NB4 (cell line): ENCODE results near the gene PHOX2B.
"Not testable (repeated sequence)": the region's sequence is repeated elsewhere in the genome, so short reads cannot be mapped to it uniquely, and the experiment has no call there.

ENCODE experiments used
- MYC ChIP-seq: IDR thresholded peaks from 2 replicates; pipeline ENCODE4 v1.6.1; 2011; ENCODE audit warnings: low read depth, low read length
- POLR2A ChIP-seq: IDR thresholded peaks from 2 replicates; pipeline ENCODE4 v1.6.1; 2011; ENCODE audit warnings: mild to moderate bottlenecking; ENCODE audit not compliant: insufficient read length; ENCODE audit errors: extremely low read depth
- TF ChIP-seq, protein P1 (sequence below): IDR thresholded peaks from one replicate; pipeline ENCODE4 v1.5.1; 2012; ENCODE audit warnings: low read depth, low read length

DNA sequence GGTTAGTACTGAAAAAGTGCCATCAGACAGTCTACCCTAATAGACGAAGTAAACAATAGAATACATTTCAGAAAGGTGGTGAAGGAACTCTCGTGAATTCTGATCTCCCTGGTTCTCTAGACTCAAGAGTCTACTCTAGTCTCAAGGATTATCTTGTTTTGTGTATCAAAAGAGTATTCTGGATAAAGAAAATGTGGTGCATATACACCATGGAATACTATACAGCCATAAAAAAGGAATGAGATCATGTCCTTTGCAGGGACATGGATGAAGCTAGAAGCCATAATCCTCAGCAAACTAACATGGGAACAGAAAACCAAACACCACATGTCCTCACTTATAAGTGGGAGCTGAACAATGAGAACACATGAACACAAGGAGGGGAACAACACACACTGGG, 36.9 kb downstream of the PHOX2B start:
- TF ChIP-seq, protein P1, sequence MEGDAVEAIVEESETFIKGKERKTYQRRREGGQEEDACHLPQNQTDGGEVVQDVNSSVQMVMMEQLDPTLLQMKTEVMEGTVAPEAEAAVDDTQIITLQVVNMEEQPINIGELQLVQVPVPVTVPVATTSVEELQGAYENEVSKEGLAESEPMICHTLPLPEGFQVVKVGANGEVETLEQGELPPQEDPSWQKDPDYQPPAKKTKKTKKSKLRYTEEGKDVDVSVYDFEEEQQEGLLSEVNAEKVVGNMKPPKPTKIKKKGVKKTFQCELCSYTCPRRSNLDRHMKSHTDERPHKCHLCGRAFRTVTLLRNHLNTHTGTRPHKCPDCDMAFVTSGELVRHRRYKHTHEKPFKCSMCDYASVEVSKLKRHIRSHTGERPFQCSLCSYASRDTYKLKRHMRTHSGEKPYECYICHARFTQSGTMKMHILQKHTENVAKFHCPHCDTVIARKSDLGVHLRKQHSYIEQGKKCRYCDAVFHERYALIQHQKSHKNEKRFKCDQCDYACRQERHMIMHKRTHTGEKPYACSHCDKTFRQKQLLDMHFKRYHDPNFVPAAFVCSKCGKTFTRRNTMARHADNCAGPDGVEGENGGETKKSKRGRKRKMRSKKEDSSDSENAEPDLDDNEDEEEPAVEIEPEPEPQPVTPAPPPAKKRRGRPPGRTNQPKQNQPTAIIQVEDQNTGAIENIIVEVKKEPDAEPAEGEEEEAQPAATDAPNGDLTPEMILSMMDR, result not testable (repeated sequence)
- not testable (repeated sequence) for TF ChIP-seq MYC, POLR2A
